Eye (tissue), 1 donor: Measurements from ENCODE around the gene SMIM23.

ENCODE experiments used
- DNase-seq: peaks from one replicate; pipeline ENCODE4 v3.0.0-alpha.2; 2015

Gene SMIM23

DNA sequence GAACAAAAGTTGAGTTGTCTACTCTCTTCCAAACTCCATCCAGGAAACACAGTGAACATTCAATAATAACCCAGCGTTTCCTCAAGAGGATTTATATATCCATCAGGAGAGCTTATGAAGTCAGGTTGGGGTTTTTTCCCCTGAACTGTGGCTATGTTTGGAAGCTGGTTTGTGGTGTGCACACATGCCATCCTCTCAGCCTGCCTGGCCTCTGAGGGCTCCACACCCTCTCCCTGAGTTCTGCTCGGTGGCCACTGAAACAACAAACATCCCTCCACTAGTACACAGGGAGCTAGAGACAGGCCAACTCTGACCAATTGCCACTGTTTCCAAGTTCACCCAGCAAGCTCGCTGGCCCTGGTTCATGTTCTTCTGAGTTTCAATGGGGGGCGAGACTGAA, 35.7 kb downstream of the SMIM23 start:
- DNase-seq, result no peak

DNA sequence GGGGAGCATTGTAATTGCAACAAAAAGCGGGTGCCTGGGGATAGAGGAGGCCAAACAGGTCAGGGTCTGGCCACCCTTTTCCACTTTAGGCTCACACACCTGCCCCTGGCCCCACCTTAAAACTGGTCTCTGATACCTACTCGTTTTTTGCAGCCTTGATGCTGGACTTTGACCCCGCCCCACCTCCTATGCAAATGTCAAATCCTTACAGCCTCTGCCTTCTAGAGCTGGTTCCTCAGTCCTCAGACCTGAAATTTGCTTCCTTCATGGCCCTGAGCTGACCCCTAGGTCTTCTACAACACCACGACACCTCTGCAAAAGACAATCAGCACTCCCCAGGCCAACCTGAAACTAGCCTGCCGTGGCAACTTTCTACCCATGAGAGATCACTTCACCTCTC, 37.7 kb downstream of the SMIM23 start:
- no peak for DNase-seq

DNA sequence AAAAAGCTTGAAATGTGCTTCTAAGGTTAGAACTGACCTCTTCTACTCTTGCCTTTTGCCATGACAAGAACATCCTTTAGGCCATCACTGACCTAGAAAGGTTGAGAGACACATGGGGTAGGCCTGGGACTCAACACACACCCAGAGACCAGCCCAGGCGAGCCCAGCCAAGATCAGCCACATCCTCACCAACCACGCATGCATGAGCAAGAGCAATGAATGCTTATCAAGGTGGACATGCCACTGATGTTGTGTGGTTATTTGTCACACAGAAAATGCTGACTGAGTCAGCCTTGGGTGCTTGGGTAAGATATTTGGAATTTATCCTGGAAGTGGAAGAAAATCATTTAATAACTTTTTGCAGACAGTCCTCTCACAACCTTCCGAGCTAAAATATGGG, 39.4 kb downstream of the SMIM23 start:
- DNase-seq, result no peak

DNA sequence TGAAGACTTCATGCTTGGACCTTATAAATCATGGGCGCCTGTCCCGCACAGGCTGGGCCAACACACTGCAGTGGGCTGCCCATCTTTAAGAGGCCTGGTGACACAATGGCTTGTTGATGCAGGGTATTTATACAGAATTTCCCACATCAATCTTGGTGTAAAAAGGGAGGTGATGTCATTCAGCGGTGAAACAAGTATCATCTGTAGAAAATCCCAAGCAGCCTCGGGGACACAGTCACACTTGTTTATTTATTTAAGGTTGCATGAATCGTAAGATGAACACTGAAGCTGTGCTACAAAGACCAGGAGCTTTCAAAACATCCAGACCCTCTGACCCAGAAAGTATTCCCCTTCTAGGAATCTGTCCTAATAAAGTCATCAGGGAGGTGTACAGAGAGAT, 40.5 kb downstream of the SMIM23 start:
- DNase-seq, result no peak

DNA sequence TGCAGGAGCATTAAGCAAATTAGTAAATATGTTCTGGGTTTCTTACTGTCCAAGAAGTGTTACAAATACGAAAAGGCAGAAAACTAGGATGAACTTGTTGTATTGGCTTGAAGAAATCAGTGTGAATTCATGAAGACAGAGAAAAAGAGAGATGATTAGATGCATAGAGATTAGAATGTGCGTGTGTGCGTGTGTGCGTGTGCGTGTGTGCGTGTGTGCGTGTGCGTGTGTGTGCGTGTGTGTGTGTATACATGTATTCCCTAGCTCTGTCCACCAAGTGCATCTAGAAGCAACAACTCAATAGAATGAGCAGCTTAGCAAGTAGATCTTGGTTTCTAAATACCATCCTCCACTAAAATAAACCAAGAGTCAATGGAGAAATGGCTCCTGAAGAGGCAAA, 41.5 kb downstream of the SMIM23 start:
- DNase-seq, result no peak

DNA sequence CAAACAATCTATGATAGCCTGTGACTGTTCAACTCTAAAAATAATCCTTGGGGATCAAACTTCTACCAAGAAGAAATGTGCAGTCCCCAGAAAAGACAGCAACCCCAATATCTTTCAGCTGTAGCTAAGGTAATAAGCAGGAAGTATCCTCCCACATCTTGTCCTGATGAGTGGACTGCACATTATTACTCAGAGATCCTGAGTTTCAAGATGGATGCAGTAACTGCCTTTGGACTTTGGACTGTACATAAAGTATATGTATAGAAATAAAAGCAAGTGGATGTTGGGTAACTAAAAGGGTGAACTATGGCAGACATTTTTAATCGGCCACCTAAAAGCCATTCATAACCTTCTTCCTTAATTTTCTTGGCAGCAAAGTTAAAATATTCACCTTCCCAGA, 45.1 kb downstream of the SMIM23 start:
- no peak for DNase-seq

DNA sequence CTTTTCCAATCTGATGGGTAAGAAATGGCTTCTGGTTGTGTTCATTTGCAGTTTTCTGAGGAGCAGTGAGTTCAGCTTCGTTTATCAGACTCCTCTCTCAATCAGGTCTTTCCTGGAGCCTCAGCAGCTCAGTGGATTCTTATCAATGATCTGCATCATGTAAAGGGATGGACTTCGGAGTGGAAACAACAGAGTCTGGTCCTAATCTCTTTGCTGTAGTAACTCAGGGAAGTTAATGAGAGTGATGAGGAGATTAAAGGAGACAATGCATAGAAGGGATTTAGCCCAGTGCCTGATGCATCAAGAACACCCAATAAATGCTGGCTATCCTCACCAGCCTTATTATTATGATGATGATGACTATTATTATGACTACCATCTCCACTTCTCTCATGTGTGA, 47.2 kb downstream of the SMIM23 start:
- no peak for DNase-seq

DNA sequence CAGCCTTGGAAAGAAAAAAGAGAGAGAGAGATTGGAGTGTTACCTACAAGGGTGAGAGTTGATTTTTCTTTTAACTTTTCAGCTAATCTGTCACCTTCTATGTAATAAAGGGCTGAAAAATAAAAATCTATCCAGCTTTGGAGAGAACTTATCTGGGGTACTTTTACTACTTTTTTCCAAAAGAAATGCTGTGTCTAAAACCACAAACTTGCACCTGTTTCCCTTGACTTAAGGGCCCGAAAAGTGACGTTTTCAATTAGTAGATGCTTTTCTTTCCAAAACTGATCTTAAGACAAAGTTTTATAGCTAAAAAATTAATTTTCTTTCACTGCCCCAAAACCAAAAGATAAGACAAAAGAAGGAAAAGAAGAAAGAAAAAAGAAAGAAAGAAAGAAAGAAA, 48.8 kb downstream of the SMIM23 start:
- no peak for DNase-seq

DNA sequence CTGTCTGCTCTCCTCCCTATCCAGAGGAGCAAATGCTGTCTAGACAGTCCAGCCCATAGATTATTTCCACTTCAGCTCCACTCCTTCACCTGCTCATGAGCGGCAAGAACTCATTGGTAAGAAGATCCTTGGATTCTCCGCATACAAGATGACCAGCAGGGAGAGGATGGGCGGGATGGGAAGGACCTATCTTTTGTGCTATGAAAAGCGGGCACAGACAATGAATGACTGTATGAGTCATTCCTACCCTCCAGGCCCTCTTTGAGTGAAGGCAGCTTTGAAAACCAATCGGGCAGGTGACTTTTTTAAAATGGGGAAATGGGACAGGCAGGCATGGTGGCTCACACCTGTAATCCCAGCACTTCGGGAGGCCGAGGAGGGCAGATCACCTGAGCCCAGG, 49.4 kb downstream of the SMIM23 start:
- no peak for DNase-seq

DNA sequence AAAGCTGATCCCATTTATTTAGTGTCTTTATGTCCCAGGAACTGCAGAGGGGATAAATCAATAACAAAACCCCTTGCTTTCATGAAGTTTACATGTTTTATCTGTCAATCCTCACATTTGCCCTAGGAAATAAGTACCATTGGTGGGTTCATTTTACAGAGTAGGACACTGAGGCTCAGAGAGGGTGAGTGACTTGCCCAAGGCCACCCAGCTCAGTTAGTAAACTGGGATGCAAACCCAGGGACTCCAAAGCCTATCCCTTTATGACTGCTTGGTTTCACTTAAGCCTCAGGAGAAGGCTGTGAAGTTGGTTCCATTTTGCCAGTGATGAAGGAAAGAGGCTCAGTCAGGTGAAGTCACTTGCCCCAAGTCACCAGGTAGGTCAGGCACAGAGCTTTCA, 51.9 kb downstream of the SMIM23 start:
- no peak for DNase-seq

DNA sequence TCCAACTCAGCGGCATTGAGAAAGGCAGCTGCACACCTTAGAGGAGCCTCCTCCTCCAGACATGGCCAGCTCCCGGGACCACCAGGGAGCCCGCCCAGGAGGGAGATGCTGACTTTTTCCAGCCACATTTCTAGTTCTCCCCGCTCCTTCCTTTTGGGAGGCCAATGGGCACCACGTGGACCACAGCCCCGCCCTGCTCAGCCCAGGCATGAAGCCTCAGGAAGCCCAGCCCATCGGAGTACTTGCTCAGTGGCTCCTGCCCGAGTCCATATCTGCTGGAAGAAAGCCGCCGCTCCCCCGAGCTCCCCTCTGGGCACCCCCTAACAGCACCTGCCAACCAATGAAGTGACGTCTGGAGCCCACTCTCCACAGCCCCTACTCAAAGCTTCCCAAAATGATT, 52.4 kb downstream of the SMIM23 start:
- no peak for DNase-seq

DNA sequence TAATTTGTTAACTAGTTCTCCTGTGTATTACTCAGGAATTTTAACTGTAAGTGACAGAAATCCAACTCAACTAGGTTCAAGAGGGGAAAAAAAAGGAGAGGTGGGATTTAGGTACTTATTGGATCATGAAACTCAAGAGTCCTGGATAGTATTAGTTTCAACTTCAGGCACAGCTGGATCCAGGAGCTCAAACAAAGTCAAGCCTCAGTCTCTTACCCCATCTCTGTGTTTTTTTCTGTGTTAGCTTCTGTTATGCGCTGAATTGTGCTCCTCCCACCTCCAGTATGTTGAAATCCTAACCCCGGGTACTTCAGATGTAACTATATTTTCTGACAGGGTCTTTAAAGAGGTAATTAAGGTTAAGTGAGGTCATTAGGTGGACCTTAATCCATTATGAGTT, 53.5 kb downstream of the SMIM23 start:
- no peak for DNase-seq

DNA sequence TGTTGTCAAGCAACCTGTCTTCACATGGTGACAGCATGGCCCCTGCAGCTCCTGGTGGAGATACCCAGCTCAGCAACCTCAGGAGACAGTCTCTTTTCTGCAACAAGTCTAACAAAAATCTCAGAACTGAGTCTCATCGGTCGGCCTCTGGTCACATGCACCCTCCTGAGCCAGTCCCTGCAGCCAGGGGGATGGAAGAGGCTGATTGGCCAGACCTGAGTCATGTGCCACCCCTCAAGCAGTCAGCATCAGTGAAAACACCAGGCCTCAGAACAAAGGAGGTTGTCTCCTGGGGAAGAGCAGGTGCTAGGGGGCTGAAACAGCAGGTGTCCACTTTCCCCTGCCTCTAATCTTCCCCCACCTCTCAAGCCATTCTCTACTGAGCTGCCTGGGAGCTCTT, 54.4 kb downstream of the SMIM23 start:
- DNase-seq, result no peak
